Type B pancreatic cell (in vitro differentiated cells): ENCODE data around the gene WAS. TPM values are rescaled to one million over a fixed set of nuclear protein-coding genes. Genes with fewer than 3 reads are reported as not detected.
"Not testable (repeated sequence)": the region's sequence is repeated elsewhere in the genome, so short reads cannot be mapped to it uniquely, and the experiment has no call there.

Source experiments
- DNase-seq: peaks from one replicate; pipeline ENCODE4 v3.0.0; 2021; ENCODE audit warnings: mixed read lengths; ENCODE audit not compliant: unreplicated experiment; ENCODE audit errors: extremely low spot score
- H3K27ac Mint-ChIP-seq: 2 replicates; pipeline ENCODE4 v1.8.0; 2021; ENCODE audit warnings: mild to moderate bottlenecking, mixed read lengths
- H3K27me3 Mint-ChIP-seq: 2 replicates; pipeline ENCODE4 v1.8.0; 2021; ENCODE audit warnings: mixed read lengths
- H3K36me3 Mint-ChIP-seq: 2 replicates; pipeline ENCODE4 v1.8.0; 2021; ENCODE audit warnings: mixed read lengths
- H3K4me1 Mint-ChIP-seq: one replicate; pipeline ENCODE4 v1.8.0; 2021; ENCODE audit warnings: mixed read lengths; ENCODE audit not compliant: unreplicated experiment
- H3K4me3 Mint-ChIP-seq: 2 replicates; pipeline ENCODE4 v1.8.0; 2021; ENCODE audit warnings: mild to moderate bottlenecking, mixed read lengths
- H3K9me3 Mint-ChIP-seq: 2 replicates; pipeline ENCODE4 v1.8.0; 2021; ENCODE audit warnings: mixed read lengths
- CTCF ChIP-seq: fragments of 200-600 bp; sonication (generic); conservative IDR thresholded peaks from 2 replicates; pipeline ENCODE4 v1.5.0; 2021; ENCODE audit warnings: antibody characterized with exemption, mild to moderate bottlenecking
- long read RNA-seq: library from polyadenylated mRNA; unstranded; transcript quantifications from one replicate; pipeline ENCODE4 v2.0.0, GENCODE V29; 2020
- total RNA-seq: library from RNA; stranded (reverse); gene quantifications from 2 replicates; pipeline ENCODE4 v1.2.1, GENCODE V29; 2021; ENCODE audit warnings: low replicate concordance

Gene WAS
- total RNA-seq = 0.62 and 0.82 TPM in 2 replicates
- long read RNA-seq = 0 reads

- Mint-ChIP-seq H3K27ac (no peak within 1 kb of the TSS), H3K27me3 (peaks cover 18% of the 10 kb centered on the region), H3K9me3 (no peaks in the 10 kb centered on the region), H3K36me3 (no peaks in the 10 kb centered on the region), H3K4me3 (no peak within 1 kb of the TSS), H3K4me1 (no peaks in the 10 kb centered on the region)
- DNase-seq = no peak
- TF ChIP-seq CTCF = no peak
Measured at GRCh38 chrX:48683411-48683982, at the start of gene WAS. Gene WAS (plus strand): TSS chrX:48683799. CDS start chrX:48683854, 55 bp downstream.

- Mint-ChIP-seq H3K27ac (no peak overlapping the region), H3K4me3 (no peak overlapping the region), H3K27me3 (no peaks in the 10 kb centered on the region), H3K4me1 (peaks cover 2% of the 10 kb centered on the region), H3K36me3 (no peaks in the 10 kb centered on the region), H3K9me3 (no peaks in the 10 kb centered on the region)
- no peak for DNase-seq
- TF ChIP-seq CTCF = no peak
Measured at GRCh38 chrX:48636301-48636700, 47.3 kb upstream of the WAS start.

DNA sequence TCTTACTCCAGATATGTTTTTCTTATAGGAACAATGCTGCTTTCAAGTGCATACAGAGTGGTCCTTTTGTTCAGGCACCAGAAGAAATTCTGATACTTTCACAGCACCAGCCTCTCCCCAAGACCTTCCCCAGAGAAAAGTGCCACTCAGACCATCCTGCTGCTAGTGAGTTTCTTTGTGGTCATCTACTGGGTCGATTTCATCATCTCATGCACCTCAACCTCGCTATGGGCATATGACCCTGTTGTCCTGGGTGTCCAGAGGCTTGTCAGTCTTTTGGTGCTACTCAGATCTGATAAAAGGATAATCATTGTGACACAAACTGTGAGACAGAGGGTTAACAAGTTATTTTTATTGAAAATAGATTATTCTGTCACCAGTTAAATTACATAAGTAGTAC, 46.8 kb upstream of the WAS start:
- DNase-seq = no peak
- no peaks in the 10 kb centered on the region for H3K9me3 Mint-ChIP-seq
- H3K27me3 Mint-ChIP-seq = no peaks in the 10 kb centered on the region
- H3K4me3 Mint-ChIP-seq = no peak overlapping the region
- no peaks in the 10 kb centered on the region for H3K4me1 Mint-ChIP-seq
- H3K27ac Mint-ChIP-seq = no peak overlapping the region
- H3K36me3 Mint-ChIP-seq = no peaks in the 10 kb centered on the region
- TF ChIP-seq CTCF = no peak

GRCh38 chrX:48645669-48646068, 37.9 kb upstream of the WAS start:
- Mint-ChIP-seq H3K4me1 (no peaks in the 10 kb centered on the region), H3K36me3 (no peaks in the 10 kb centered on the region), H3K9me3 (no peaks in the 10 kb centered on the region), H3K27me3 (no peaks in the 10 kb centered on the region), H3K4me3 (no peak overlapping the region), H3K27ac (no peak overlapping the region)
- DNase-seq = no peak
- no peak for TF ChIP-seq CTCF

- Mint-ChIP-seq H3K27me3 (no peaks in the 10 kb centered on the region), H3K27ac (no peak overlapping the region), H3K9me3 (no peaks in the 10 kb centered on the region), H3K36me3 (no peaks in the 10 kb centered on the region), H3K4me1 (no peaks in the 10 kb centered on the region), H3K4me3 (no peak overlapping the region)
- peak; percentile 57 for TF ChIP-seq CTCF
- DNase-seq = no peak
Measured at GRCh38 chrX:48648336-48648751, 35.3 kb upstream of the WAS start.

DNA sequence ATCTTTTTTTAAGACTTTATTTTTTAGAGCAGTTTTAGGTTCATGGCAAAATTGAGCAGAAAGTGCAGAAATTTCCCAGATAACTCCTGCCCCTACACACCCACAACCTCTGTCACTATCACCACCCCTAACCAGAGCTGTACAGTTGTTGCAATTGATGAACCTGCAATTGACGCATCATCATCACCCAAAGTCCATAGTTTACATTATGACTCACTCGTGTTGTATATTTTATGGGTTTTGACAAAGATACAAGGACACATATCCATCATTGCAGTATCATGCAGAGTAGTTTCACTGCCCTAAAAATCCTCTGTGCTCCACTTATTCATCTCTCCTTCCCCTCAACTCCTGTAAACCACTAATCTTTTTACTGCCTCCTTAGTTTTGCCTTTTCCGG, 34.5 kb upstream of the WAS start:
- Mint-ChIP-seq H3K4me1 (no peaks in the 10 kb centered on the region), H3K4me3 (no peak overlapping the region), H3K27me3 (peaks cover 3% of the 10 kb centered on the region), H3K27ac (no peak overlapping the region), H3K36me3 (no peaks in the 10 kb centered on the region), H3K9me3 (no peaks in the 10 kb centered on the region)
- no peak for DNase-seq
- no peak for TF ChIP-seq CTCF

DNA sequence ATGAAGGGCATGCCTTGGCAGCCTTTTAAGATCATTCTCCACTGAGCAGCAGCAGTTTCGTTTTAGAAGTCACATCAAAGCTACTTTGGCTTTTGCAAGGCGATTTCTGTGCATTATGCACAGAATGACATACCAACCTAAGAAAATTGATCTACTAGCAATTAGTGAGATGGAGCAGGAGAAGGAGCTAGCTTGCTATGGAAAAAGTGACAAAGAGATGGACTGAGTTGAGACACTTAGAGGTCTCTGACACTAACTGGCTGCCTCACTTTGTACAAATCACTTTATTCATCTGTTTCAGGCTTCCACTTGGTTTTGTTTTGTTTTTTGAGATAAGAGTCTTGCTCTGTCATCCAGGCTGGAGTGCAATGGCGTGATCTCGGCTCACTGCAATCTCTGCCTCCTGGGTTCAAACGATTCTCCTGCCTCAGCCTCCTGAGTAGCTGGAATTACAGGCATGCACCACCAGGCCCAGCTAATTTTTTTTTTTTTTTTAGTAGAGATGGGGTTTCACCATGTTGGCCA, 31.5 kb upstream of the WAS start:
- not testable (repeated sequence) for H3K4me1 Mint-ChIP-seq, H3K9me3 Mint-ChIP-seq, H3K36me3 Mint-ChIP-seq

DNA sequence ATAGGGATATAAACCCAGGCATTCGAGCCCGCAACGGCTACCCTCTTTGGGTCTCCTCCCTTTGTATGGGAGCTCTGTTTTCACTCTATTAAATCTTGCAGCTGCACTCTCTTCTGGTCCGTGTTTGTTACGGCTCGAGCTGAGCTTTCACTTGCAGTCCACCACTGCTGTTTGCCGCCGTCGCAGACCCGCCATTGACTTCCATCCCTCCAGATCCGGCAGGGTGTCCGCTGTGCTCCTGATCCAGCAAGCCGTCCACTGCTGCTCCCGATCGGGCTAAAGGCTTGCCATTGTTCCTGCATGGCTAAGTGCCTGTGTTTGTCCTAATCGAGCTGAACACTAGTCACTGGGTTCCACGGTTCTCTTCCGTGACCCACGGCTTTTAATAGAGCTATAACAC, 28.9 kb upstream of the WAS start:
- DNase-seq, H3K4me1 Mint-ChIP-seq, H3K27ac Mint-ChIP-seq, H3K27me3 Mint-ChIP-seq, H3K4me3 Mint-ChIP-seq, H3K36me3 Mint-ChIP-seq, H3K9me3 Mint-ChIP-seq: not testable (repeated sequence)

More for the DNA sequence above, 31.5 kb upstream of the WAS start:
- DNase-seq, H3K27me3 Mint-ChIP-seq, H3K4me3 Mint-ChIP-seq, H3K27ac Mint-ChIP-seq: not testable (repeated sequence)
